Upper lobe of left lung (tissue), 4 donors: ENCODE measurements around the gene NDRG2.

ENCODE experiments used
- EP300 ChIP-seq, 4 donors: sonication (generic); formaldehyde crosslinking; IDR thresholded peaks; one replicate each; pipeline ENCODE4 v1.5.1; 2017; ENCODE audit warnings: antibody characterized with exemption in 4 of 4, control low read depth in 2 of 4
- POLR2AphosphoS5 ChIP-seq, 2 donors: sonication (generic); formaldehyde crosslinking; IDR thresholded peaks; one replicate each; pipeline ENCODE4 v1.5.1; 2017; ENCODE audit warnings: antibody characterized with exemption in 2 of 2
- TF ChIP-seq, protein P1 (sequence below), 6 experiments: fragments of 450-650 bp in 4 of 6; fragments of 200-600 bp in 2 of 6; sonication (generic) in 2 of 6; IDR thresholded peaks; one replicate each; pipeline ENCODE4 v1.5.1; 2016 to 2019; ENCODE audit warnings: antibody characterized with exemption in 6 of 6

GRCh38 chr14:21061347-21061668, 36.4 kb upstream of the NDRG2 start:
- TF ChIP-seq, protein P1, sequence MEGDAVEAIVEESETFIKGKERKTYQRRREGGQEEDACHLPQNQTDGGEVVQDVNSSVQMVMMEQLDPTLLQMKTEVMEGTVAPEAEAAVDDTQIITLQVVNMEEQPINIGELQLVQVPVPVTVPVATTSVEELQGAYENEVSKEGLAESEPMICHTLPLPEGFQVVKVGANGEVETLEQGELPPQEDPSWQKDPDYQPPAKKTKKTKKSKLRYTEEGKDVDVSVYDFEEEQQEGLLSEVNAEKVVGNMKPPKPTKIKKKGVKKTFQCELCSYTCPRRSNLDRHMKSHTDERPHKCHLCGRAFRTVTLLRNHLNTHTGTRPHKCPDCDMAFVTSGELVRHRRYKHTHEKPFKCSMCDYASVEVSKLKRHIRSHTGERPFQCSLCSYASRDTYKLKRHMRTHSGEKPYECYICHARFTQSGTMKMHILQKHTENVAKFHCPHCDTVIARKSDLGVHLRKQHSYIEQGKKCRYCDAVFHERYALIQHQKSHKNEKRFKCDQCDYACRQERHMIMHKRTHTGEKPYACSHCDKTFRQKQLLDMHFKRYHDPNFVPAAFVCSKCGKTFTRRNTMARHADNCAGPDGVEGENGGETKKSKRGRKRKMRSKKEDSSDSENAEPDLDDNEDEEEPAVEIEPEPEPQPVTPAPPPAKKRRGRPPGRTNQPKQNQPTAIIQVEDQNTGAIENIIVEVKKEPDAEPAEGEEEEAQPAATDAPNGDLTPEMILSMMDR (IDR thresholded peaks at IDR 0.05), result no peak
- no peak for TF ChIP-seq POLR2AphosphoS5 (IDR thresholded peaks at IDR 0.05)
- no peak for TF ChIP-seq EP300 (IDR thresholded peaks at IDR 0.05)
